Left hindlimb (tissue), 1 donor: Measurements from ENCODE around the gene KLHL25.
"Not testable (repeated sequence)": the region's sequence is repeated elsewhere in the genome, so short reads cannot be mapped to it uniquely, and the experiment has no call there.

Experiments
- DNase-seq: peaks from one replicate; pipeline ENCODE4 v3.0.0-alpha.2; 2018

KLHL25 gene

GRCh38 chr15:85800478-85801123 is 5.9 kb upstream of the KLHL25 start:
- no peak for DNase-seq

- DNase-seq = not testable (repeated sequence)
Observed at GRCh38 chr15:85796371-85796770, 1.6 kb upstream of the KLHL25 start.

GRCh38 chr15:85795337-85796305 is 896 bp upstream of the KLHL25 start:
- no peak for DNase-seq

- no peak for DNase-seq
Observed at GRCh38 chr15:85793641-85794597, 806 bp downstream of the KLHL25 start.

- no peak for DNase-seq
Observed at GRCh38 chr15:85792912-85793590, 1.7 kb downstream of the KLHL25 start.

GRCh38 chr15:85792102-85792731 is 2.5 kb downstream of the KLHL25 start:
- DNase-seq = no peak

GRCh38 chr15:85789496-85789875 is 5.2 kb downstream of the KLHL25 start:
- no peak for DNase-seq

GRCh38 chr15:85788771-85789495 is 5.8 kb downstream of the KLHL25 start:
- no peak for DNase-seq

- DNase-seq = no peak
Observed at GRCh38 chr15:85786781-85787114, 8.0 kb downstream of the KLHL25 start.

GRCh38 chr15:85785887-85786780 is 8.6 kb downstream of the KLHL25 start:
- peak; percentile 34 for DNase-seq

GRCh38 chr15:85782064-85782463 is 12.7 kb downstream of the KLHL25 start:
- peak; percentile 34 for DNase-seq

GRCh38 chr15:85781099-85781498 is 13.6 kb downstream of the KLHL25 start:
- no peak for DNase-seq

- DNase-seq = no peak
Observed at GRCh38 chr15:85780225-85780985, 14.3 kb downstream of the KLHL25 start.

- DNase-seq = no peak
Observed at GRCh38 chr15:85779249-85779648, 15.5 kb downstream of the KLHL25 start.

GRCh38 chr15:85778107-85778776 is 16.5 kb downstream of the KLHL25 start:
- DNase-seq = no peak

GRCh38 chr15:85777250-85778106 is 17.2 kb downstream of the KLHL25 start:
- DNase-seq = peak; percentile 26

- no peak for DNase-seq
Observed at GRCh38 chr15:85773970-85774369, 20.8 kb downstream of the KLHL25 start.

GRCh38 chr15:85773249-85773648 is 21.5 kb downstream of the KLHL25 start:
- DNase-seq = no peak
